Thyroid gland (tissue), 4 donors: ENCODE measurements around the gene DYNC1H1.

Source experiments
- POLR2A ChIP-seq, 2 donors: fragments of 450-650 bp; IDR thresholded peaks; one replicate each; pipeline ENCODE4 v1.6.1; 2017; ENCODE audit warnings: antibody characterized with exemption in 2 of 2, mild to moderate bottlenecking in 2 of 2, moderate library complexity in 1 of 2
- TF ChIP-seq, protein P1 (sequence below), 6 experiments: fragments of 200-600 bp in 3 of 6; fragments of 450-650 bp in 3 of 6; sonication (generic) in 3 of 6; IDR thresholded peaks; one replicate each; pipeline ENCODE4 v1.5.1; 2016 to 2019; ENCODE audit warnings: antibody characterized with exemption in 6 of 6, mild to moderate bottlenecking in 2 of 6, inconsistent platforms in 1 of 6, moderate library complexity in 1 of 6

DNA sequence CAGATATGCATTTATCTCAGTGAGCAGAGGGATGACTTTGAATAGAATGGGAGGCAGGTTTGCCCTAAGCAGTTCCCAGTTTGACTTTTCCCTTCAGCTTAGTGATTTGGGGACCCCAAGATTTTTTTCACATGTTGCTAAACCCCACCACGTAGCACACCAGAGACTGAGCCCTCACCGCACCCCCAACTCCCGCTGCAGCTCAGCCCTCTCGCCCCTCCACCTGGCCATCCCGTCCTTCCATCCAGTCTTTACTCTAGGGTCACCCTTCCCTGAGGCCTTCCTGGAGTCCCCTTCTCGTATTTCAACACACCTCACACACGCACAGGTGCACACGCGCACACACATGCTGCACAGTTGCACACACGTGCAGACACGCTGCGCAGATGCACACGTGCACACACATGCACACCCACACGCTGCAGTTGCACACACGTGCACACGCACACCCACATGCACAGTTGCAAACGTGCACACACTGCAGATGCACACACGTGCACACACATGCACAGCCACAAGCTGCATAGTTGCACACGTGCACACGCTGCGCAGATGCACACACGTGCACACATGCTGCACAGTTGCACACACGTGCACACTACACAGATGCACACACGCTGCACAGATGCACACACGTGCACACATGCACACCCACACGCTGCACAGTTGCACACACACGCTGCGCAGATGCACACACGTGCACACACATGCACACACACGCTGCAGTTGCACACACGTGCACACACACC, 92.5 kb downstream of the DYNC1H1 start:
- TF ChIP-seq, protein P1, sequence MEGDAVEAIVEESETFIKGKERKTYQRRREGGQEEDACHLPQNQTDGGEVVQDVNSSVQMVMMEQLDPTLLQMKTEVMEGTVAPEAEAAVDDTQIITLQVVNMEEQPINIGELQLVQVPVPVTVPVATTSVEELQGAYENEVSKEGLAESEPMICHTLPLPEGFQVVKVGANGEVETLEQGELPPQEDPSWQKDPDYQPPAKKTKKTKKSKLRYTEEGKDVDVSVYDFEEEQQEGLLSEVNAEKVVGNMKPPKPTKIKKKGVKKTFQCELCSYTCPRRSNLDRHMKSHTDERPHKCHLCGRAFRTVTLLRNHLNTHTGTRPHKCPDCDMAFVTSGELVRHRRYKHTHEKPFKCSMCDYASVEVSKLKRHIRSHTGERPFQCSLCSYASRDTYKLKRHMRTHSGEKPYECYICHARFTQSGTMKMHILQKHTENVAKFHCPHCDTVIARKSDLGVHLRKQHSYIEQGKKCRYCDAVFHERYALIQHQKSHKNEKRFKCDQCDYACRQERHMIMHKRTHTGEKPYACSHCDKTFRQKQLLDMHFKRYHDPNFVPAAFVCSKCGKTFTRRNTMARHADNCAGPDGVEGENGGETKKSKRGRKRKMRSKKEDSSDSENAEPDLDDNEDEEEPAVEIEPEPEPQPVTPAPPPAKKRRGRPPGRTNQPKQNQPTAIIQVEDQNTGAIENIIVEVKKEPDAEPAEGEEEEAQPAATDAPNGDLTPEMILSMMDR (IDR thresholded peaks at IDR 0.05), result no peak
- no peak for TF ChIP-seq POLR2A (IDR thresholded peaks at IDR 0.05)
